ENCODE measurements around the gene NUDCD2.

GRCh38 chr5:163451489-163451888, 8.4 kb downstream of the NUDCD2 start:
- TF ChIP-seq, protein P1, sequence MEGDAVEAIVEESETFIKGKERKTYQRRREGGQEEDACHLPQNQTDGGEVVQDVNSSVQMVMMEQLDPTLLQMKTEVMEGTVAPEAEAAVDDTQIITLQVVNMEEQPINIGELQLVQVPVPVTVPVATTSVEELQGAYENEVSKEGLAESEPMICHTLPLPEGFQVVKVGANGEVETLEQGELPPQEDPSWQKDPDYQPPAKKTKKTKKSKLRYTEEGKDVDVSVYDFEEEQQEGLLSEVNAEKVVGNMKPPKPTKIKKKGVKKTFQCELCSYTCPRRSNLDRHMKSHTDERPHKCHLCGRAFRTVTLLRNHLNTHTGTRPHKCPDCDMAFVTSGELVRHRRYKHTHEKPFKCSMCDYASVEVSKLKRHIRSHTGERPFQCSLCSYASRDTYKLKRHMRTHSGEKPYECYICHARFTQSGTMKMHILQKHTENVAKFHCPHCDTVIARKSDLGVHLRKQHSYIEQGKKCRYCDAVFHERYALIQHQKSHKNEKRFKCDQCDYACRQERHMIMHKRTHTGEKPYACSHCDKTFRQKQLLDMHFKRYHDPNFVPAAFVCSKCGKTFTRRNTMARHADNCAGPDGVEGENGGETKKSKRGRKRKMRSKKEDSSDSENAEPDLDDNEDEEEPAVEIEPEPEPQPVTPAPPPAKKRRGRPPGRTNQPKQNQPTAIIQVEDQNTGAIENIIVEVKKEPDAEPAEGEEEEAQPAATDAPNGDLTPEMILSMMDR (IDR thresholded peaks at IDR 0.05), result no peak
- TF ChIP-seq POLR2A (IDR thresholded peaks at IDR 0.05), result no peak
